Measurements from ENCODE around the gene RFX3. TPM values are rescaled to one million over a fixed set of nuclear protein-coding genes. Genes with fewer than 3 reads are reported as not detected.

RFX3 gene
- total RNA-seq, 1 donor from 2014 or later = 39.1 TPM

- Mint-ChIP-seq H3K4me3 (no peak overlapping the region), H3K4me1 (no peaks in the 10 kb centered on the region), H3K9me3 (peaks cover 11% of the 10 kb centered on the region), H3K36me3 (ENCODE audit: low read depth) (peaks cover 27% of the 10 kb centered on the region), H3K27me3 (no peaks in the 10 kb centered on the region), H3K27ac (no peak overlapping the region)
- intact Hi-C loops (cut with micrococcal nuclease) = no loop called here
- ATAC-seq (ENCODE audit: low read depth) (no peak), DNase-seq (no peak)
- ChIA-PET CTCF (no interaction called here), POLR2A (no interaction called here)
- TF ChIP-seq CTCF (IDR thresholded peaks at IDR 0.05) = no peak
Observed at GRCh38 chr9:3348169-3348568, 177.6 kb downstream of the RFX3 start.

DNA sequence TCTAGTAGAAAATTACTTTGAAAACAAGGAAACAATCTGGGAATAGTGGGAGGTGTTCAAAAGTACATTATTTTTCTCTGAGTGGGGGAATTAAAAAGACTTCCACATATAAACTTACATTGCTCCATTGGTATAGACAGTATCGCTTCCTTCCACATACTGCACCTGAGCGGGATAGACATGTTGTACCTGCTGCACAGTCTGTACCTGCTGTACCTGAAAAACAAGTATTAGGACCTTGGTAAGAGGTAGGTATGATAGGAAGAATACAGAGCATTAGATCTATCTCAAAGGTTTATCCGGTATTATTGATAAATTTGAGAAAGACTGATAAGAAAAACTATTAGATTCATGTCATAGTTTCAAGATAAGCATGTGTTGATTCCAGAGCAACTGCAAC is 179.3 kb downstream of the RFX3 start:
- CTCF ChIA-PET = interaction anchor here (1.1 kb wide), 1 partner anchor 11 kb away, joined by 3 read pairs; no protein-coding TSS in a partner anchor
- Mint-ChIP-seq H3K36me3 (ENCODE audit: low read depth) (peaks cover 25% of the 10 kb centered on the region), H3K4me3 (no peak overlapping the region), H3K27me3 (no peaks in the 10 kb centered on the region), H3K27ac (no peak overlapping the region), H3K4me1 (no peaks in the 10 kb centered on the region), H3K9me3 (peaks cover 7% of the 10 kb centered on the region)
- POLR2A ChIA-PET = no interaction called here
- ATAC-seq (ENCODE audit: low read depth) (no peak), DNase-seq (no peak)
- TF ChIP-seq CTCF (IDR thresholded peaks at IDR 0.05) = no peak
- intact Hi-C loops (cut with micrococcal nuclease) = no loop called here

- no peak for TF ChIP-seq CTCF (IDR thresholded peaks at IDR 0.05)
- DNase-seq (no peak), ATAC-seq (ENCODE audit: low read depth) (no peak)
- Mint-ChIP-seq H3K27me3 (no peaks in the 10 kb centered on the region), H3K4me1 (no peaks in the 10 kb centered on the region), H3K27ac (no peak overlapping the region), H3K4me3 (no peak overlapping the region), H3K9me3 (peaks cover 2% of the 10 kb centered on the region), H3K36me3 (ENCODE audit: low read depth) (peaks cover 25% of the 10 kb centered on the region)
- intact Hi-C loops (cut with micrococcal nuclease) = no loop called here
- POLR2A ChIA-PET = no interaction called here
- CTCF ChIA-PET = no interaction called here
Observed at GRCh38 chr9:3343671-3344070, 182.1 kb downstream of the RFX3 start.

DNA sequence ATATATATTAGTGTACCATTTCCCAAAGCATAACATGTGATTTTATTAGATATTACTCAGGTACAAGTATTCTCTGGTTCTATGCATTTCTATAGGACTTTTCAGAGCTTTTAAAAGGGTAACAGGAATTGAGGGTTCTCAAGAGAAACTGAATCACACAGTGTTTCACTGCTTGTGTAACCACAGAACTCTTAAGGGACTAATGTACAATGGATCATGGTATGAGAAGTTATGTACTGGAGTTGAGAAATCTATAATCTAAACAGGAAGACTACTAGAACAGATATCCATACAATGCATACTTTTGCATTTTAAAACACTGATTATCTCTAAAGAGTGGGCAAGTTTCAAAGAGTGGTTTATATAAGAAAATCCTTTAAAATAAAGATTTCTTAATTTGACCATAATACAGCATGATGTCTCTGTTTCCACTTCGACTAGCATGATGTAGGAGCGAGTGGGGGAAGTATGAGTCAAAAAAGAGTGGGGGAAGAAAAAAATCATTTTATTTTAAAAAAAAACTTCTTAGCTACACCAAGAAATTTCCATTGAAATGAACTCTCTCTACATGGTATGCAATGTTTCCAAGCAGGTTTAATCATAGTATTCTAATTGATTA is 183.5 kb downstream of the RFX3 start:
- intact Hi-C loops (cut with micrococcal nuclease) = no loop called here
- DNase-seq = no peak
- H3K4me1 Mint-ChIP-seq = no peaks in the 10 kb centered on the region
- ATAC-seq (ENCODE audit: low read depth) = no peak
- peaks cover 2% of the 10 kb centered on the region for H3K9me3 Mint-ChIP-seq
- H3K27me3 Mint-ChIP-seq = no peaks in the 10 kb centered on the region
- no peak overlapping the region for H3K4me3 Mint-ChIP-seq
- CTCF ChIA-PET = no interaction called here
- no peak overlapping the region for H3K27ac Mint-ChIP-seq
- no peak for TF ChIP-seq CTCF (IDR thresholded peaks at IDR 0.05)
- POLR2A ChIA-PET = no interaction called here
- peaks cover 25% of the 10 kb centered on the region for H3K36me3 Mint-ChIP-seq (ENCODE audit: low read depth)

DNA sequence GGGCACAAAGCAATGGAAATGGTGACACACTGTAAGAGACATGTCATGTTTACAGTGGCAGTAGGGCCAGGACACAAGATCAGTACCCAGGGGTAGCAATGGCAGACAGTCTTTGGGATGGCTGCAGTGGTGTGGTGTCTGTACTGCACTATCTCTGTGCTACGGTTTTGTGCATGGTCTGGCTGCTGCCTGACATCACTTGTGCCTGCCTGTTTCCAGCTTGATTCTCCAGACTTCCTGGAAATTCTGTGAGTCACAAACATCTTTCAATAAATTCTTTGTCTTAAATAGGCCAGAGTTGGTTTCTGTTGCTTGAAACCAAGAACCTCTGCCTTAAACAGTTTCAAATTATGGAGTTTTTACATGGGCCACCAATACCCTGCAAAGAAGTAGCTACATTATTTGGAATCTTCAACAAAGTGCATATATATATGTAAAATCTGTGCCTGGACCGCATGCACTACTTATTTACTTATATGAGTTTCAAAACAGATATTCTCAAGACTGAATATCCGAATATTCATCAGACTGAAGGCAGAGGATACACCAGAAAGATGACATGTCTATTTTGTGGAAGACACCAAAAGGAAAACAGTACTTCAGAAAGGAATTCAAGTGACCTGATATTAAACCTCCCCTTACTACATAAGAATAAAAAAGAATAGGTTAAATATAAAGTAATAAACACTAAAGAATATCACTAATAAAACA is 188.1 kb downstream of the RFX3 start:
- Mint-ChIP-seq H3K36me3 (ENCODE audit: low read depth) (peaks cover 11% of the 10 kb centered on the region), H3K27ac (no peak overlapping the region), H3K4me3 (no peak overlapping the region), H3K27me3 (no peaks in the 10 kb centered on the region), H3K9me3 (peaks cover 2% of the 10 kb centered on the region), H3K4me1 (no peaks in the 10 kb centered on the region)
- CTCF ChIA-PET = no interaction called here
- no peak for DNase-seq
- ATAC-seq (ENCODE audit: low read depth) = no peak
- TF ChIP-seq CTCF (IDR thresholded peaks at IDR 0.05) = no peak
- POLR2A ChIA-PET = no interaction called here
- intact Hi-C loops (cut with micrococcal nuclease) = no loop called here

All from activated B cell treated with CpG ODN at 0.5 μM for 24 hours (primary cell).